ENCODE results near the gene LDB3. TPM values are rescaled to one million over a fixed set of nuclear protein-coding genes. Genes with fewer than 3 reads are reported as not detected.
A peak's percentile ranks its signal among the peaks of the same experiment; 100 is the strongest.
"Not testable (repeated sequence)": the region's sequence is repeated elsewhere in the genome, so short reads cannot be mapped to it uniquely, and the experiment has no call there.

LDB3 gene
- total RNA-seq, 2 experiments from 2014 or later = 0.10 to 0.38 TPM

- intact Hi-C loops (cut with micrococcal nuclease); H3K4me3 Mint-ChIP-seq; H3K36me3 Mint-ChIP-seq (ENCODE audit: low read depth); DNase-seq; H3K27me3 Mint-ChIP-seq (ENCODE audit: low read depth); H3K27ac Mint-ChIP-seq; H3K9me3 Mint-ChIP-seq; H3K4me1 Mint-ChIP-seq (ENCODE audit: low read depth): not testable (repeated sequence)
- CTCF ChIA-PET = interaction anchor here (0.5 kb wide), 1 partner anchor 9 kb away, joined by 3 read pairs; no protein-coding TSS in a partner anchor
Measured at GRCh38 chr10:86735278-86735677, 67.0 kb downstream of the LDB3 start.

GRCh38 chr10:86742230-86742629 lies 73.9 kb downstream of the LDB3 start:
- H3K4me1 Mint-ChIP-seq (ENCODE audit: low read depth) = no peaks in the 10 kb centered on the region
- no peak overlapping the region for H3K4me3 Mint-ChIP-seq
- DNase-seq = no peak
- CTCF ChIA-PET = interaction anchor here (0.6 to 0.9 kb wide), 2 partner anchors 175 to 197 kb away, joined by 3 to 4 read pairs; no protein-coding TSS in a partner anchor
- no peaks in the 10 kb centered on the region for H3K27me3 Mint-ChIP-seq (ENCODE audit: low read depth)
- H3K9me3 Mint-ChIP-seq = no peaks in the 10 kb centered on the region
- H3K27ac Mint-ChIP-seq = no peak overlapping the region
- intact Hi-C loops (cut with micrococcal nuclease) = no loop called here
- no peaks in the 10 kb centered on the region for H3K36me3 Mint-ChIP-seq (ENCODE audit: low read depth)

GRCh38 chr10:86744067-86744725 lies 75.9 kb downstream of the LDB3 start:
- Mint-ChIP-seq H3K4me1 (ENCODE audit: low read depth) (no peaks in the 10 kb centered on the region), H3K27me3 (ENCODE audit: low read depth) (no peaks in the 10 kb centered on the region), H3K9me3 (no peaks in the 10 kb centered on the region), H3K36me3 (ENCODE audit: low read depth) (no peaks in the 10 kb centered on the region), H3K27ac (no peak overlapping the region), H3K4me3 (no peak overlapping the region)
- no peak for DNase-seq
- intact Hi-C loops (cut with micrococcal nuclease) = no loop called here
- CTCF ChIA-PET = interaction anchor here (0.7 to 1.0 kb wide), 3 partner anchors 9 to 344 kb away, joined by 3 to 5 read pairs (median 3); no protein-coding TSS in a partner anchor

GRCh38 chr10:86747796-86748581 lies 79.7 kb downstream of the LDB3 start:
- no peaks in the 10 kb centered on the region for H3K27me3 Mint-ChIP-seq (ENCODE audit: low read depth)
- CTCF ChIA-PET = no interaction called here

DNA sequence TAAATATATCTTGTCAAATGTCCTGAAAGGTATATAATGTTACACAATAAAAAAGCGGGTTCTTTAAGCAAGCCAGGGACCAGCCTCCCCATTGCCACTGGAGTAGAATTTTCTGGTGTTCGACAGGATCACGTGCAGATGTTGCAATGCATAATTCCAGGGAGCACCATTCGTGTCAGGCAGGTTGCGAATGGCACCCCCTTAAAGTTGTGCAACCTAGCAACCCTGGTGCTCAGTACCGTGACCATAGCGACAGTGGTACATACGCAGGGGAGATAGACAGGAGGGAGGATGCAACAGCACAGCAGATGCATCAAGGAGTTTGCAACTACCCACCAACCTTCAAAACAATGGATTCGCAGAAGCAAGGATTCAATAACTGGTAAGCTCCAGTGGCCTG lies 81.5 kb downstream of the LDB3 start:
- no peaks in the 10 kb centered on the region for H3K36me3 Mint-ChIP-seq (ENCODE audit: low read depth)
- peaks cover under 1% of the 10 kb centered on the region for H3K4me1 Mint-ChIP-seq (ENCODE audit: low read depth)
- H3K27me3 Mint-ChIP-seq (ENCODE audit: low read depth) = peaks cover under 1% of the 10 kb centered on the region
- intact Hi-C loops (cut with micrococcal nuclease) = no loop called here
- DNase-seq = no peak
- H3K9me3 Mint-ChIP-seq = no peaks in the 10 kb centered on the region
- H3K4me3 Mint-ChIP-seq = no peak overlapping the region
- CTCF ChIA-PET = interaction anchor here (0.7 kb wide), 1 partner anchor 448 kb away, joined by 5 read pairs; no protein-coding TSS in a partner anchor
- no peak overlapping the region for H3K27ac Mint-ChIP-seq

More at GRCh38 chr10:86747796-86748581, 79.7 kb downstream of the LDB3 start:
- Mint-ChIP-seq H3K9me3 (no peaks in the 10 kb centered on the region), H3K4me3 (no peak overlapping the region), H3K27ac (no peak overlapping the region), H3K4me1 (ENCODE audit: low read depth) (no peaks in the 10 kb centered on the region), H3K36me3 (ENCODE audit: low read depth) (no peaks in the 10 kb centered on the region)
- DNase-seq = no peak
- intact Hi-C loops (cut with micrococcal nuclease) = no loop called here

GRCh38 chr10:86751477-86751876 lies 83.2 kb downstream of the LDB3 start:
- Mint-ChIP-seq H3K4me1 (ENCODE audit: low read depth) (peaks cover 6% of the 10 kb centered on the region), H3K27me3 (ENCODE audit: low read depth) (peaks cover 3% of the 10 kb centered on the region), H3K4me3 (no peak overlapping the region), H3K9me3 (no peaks in the 10 kb centered on the region), H3K27ac (no peak overlapping the region), H3K36me3 (ENCODE audit: low read depth) (peaks cover 2% of the 10 kb centered on the region)
- intact Hi-C loops (cut with micrococcal nuclease) = no loop called here
- CTCF ChIA-PET = no interaction called here
- no peak for DNase-seq

DNA sequence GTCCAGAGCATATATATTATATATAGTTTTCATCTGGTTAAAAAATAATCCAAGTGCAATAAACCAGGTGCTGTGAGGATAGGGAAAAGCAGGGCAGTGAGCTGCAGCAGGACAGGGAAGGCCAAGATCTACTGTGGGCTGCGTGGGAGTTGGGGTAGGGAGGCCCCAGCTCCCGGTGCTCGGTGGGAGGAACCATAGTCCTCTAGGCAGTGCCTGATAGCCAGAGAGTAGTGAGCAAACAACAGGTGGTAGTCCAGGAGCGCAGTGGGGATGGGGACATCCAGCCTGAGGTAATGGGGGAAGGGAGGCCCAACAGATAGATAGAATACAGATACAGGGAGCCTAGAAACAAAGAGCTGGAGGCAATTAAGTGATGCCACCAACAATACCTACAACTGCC lies 84.0 kb downstream of the LDB3 start:
- Mint-ChIP-seq H3K4me1 (ENCODE audit: low read depth) (peaks cover 6% of the 10 kb centered on the region), H3K4me3 (no peak overlapping the region), H3K9me3 (no peaks in the 10 kb centered on the region), H3K27ac (no peak overlapping the region), H3K36me3 (ENCODE audit: low read depth) (peaks cover 2% of the 10 kb centered on the region), H3K27me3 (ENCODE audit: low read depth) (peaks cover 3% of the 10 kb centered on the region)
- DNase-seq = no peak
- CTCF ChIA-PET = no interaction called here
- intact Hi-C loops (cut with micrococcal nuclease) = no loop called here

GRCh38 chr10:86753051-86753450 lies 84.7 kb downstream of the LDB3 start:
- Mint-ChIP-seq H3K27ac (no peak overlapping the region), H3K27me3 (ENCODE audit: low read depth) (peaks cover 11% of the 10 kb centered on the region), H3K4me3 (no peak overlapping the region), H3K36me3 (ENCODE audit: low read depth) (peaks cover 2% of the 10 kb centered on the region), H3K9me3 (no peaks in the 10 kb centered on the region), H3K4me1 (ENCODE audit: low read depth) (peaks cover 13% of the 10 kb centered on the region)
- no peak for DNase-seq
- CTCF ChIA-PET = no interaction called here
- intact Hi-C loops (cut with micrococcal nuclease) = no loop called here

DNA sequence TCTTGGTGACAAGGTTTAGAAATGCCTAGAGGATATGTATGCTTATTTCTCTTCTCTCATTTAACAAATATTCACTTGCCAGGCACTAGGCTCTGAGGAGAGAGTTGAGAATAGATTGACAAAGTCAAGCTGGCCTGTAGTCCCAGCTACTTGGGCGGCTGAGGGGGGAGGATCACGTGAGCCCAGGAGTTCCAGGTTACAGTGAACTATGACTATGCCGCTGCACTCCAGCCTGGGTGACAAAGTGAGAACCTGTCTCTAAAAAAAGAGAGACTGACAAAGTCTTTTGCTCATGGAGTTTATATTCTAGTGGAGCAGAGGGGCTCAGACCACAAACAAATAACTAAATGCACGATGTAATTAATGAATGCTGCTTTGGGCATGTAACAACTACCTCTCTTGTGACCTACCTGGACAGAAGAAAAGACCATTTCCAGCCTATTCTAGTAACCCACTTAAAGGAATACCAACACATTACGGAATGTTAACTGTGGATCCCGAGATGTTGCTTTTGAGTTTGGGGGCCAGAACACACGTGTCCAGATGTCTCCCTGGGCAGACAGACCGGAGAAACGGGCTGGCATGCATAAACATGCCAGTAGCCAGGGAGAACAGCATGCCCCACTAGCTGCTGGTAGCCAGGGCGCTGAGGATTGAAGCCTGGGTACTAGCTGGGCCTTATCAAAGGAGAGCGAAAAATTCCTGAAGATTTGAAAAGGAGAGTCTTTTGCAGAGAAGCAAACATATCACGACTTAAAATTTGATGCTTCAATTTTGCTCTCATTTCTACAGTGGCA lies 85.5 kb downstream of the LDB3 start:
- H3K27ac Mint-ChIP-seq = no peak overlapping the region
- intact Hi-C loops (cut with micrococcal nuclease) = no loop called here
- peaks cover 18% of the 10 kb centered on the region for H3K27me3 Mint-ChIP-seq (ENCODE audit: low read depth)
- H3K36me3 Mint-ChIP-seq (ENCODE audit: low read depth) = peaks cover 2% of the 10 kb centered on the region
- no peak for DNase-seq
- CTCF ChIA-PET = no interaction called here
- no peaks in the 10 kb centered on the region for H3K9me3 Mint-ChIP-seq
- no peak overlapping the region for H3K4me3 Mint-ChIP-seq
- peaks cover 20% of the 10 kb centered on the region for H3K4me1 Mint-ChIP-seq (ENCODE audit: low read depth)

- peaks cover 2% of the 10 kb centered on the region for H3K36me3 Mint-ChIP-seq (ENCODE audit: low read depth)
- DNase-seq = no peak
- H3K27ac Mint-ChIP-seq = no peak overlapping the region
- no peaks in the 10 kb centered on the region for H3K9me3 Mint-ChIP-seq
- peak overlapping the region; percentile 76 for H3K4me3 Mint-ChIP-seq
- peaks cover 28% of the 10 kb centered on the region for H3K27me3 Mint-ChIP-seq (ENCODE audit: low read depth)
- CTCF ChIA-PET = interaction anchor here (0.7 to 1.5 kb wide), 2 partner anchors 44 to 388 kb away, joined by 4 to 7 read pairs; no protein-coding TSS in a partner anchor
- H3K4me1 Mint-ChIP-seq (ENCODE audit: low read depth) = peaks cover 28% of the 10 kb centered on the region
- intact Hi-C loops (cut with micrococcal nuclease) = loop anchor here (5.0 kb wide), 1 partner anchor 353 kb away; no protein-coding TSS in a partner anchor
Measured at GRCh38 chr10:86755454-86755739, 87.1 kb downstream of the LDB3 start.

DNA sequence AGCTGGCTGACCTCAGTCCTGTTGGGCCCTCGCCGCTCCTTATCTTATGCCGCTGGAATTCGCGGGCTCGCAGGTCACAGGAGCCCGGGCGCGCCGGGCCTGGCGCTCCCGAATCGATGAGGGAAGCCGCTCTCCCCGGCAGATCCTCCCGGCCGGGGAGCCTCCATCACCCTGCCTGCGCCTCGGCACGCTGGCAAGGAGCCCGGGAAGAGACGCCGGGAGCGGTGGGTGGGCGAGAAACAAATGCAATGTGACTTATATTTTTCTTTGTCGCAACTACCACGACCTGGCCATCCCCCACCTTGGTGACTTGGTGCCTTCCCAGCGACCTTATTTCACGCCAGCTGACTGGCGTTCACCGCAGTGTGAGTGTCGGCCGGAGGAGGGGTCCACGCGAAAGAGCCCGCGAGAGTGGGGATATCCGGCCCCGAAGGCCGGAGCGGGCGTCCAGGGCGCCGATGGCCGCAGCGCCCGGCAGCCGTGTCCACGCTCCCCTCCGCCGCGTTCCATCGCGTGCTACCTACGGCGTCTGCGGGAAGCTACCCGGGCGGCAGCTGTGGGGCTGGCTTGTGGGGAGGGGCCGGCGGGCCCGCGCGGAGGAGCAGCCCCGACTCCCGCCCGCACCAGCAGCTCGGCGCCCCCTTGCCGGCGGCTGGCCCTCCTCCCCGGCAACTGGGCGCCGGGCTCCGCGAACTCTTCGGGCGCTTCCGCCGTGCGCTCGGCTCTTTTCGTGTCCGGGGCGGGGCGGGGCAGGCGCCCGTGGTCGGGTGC lies 87.6 kb downstream of the LDB3 start:
- H3K4me1 Mint-ChIP-seq (ENCODE audit: low read depth) = peaks cover 28% of the 10 kb centered on the region
- H3K36me3 Mint-ChIP-seq (ENCODE audit: low read depth) = peaks cover 2% of the 10 kb centered on the region
- no peak overlapping the region for H3K27ac Mint-ChIP-seq
- peak overlapping the region; percentile 76 for H3K4me3 Mint-ChIP-seq
- intact Hi-C loops (cut with micrococcal nuclease) = loop anchor here (1.0 to 5.0 kb wide), 4 partner anchors 43 to 354 kb away; partner anchors contain the start of genes GLUD1 and SHLD2
- CTCF ChIA-PET = interaction anchor here (0.6 to 1.5 kb wide), 2 partner anchors 44 to 110 kb away, joined by 3 to 4 read pairs; no protein-coding TSS in a partner anchor
- peaks cover 31% of the 10 kb centered on the region for H3K27me3 Mint-ChIP-seq (ENCODE audit: low read depth)
- DNase-seq = peak; percentile 86
- no peaks in the 10 kb centered on the region for H3K9me3 Mint-ChIP-seq

All from activated naive CD4-positive, alpha-beta T cell treated with anti-CD3 and anti-CD28 coated beads for 36 hours (primary cell).